Measurements from ENCODE around the gene ITGAX. TPM values are rescaled to one million over a fixed set of nuclear protein-coding genes. Genes with fewer than 3 reads are reported as not detected.

The ITGAX gene
- total and polyA plus RNA-seq, 2 experiments from 2014 or later = not detected

DNA sequence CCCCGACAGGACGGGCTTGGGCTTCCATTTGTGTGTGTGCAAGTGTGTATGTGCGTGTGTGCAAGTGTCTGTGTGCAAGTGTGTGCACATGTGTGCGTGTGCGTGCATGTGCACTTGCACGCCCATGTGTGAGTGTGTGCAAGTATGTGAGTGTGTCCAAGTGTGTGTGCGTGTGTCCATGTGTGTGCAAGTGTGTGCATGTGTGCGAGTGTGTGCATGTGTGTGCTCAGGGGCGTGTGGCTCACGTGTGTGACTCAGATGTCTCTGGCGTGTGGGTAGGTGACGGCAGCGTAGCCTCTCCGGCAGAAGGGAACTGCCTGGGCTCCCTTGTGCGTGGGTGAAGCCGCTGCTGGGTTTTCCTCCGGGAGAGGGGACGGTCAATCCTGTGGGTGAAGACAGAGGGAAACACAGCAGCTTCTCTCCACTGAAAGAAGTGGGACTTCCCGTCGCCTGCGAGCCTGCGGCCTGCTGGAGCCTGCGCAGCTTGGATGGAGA lies 23.1 kb upstream of the ITGAX start:
- peak overlapping the region; percentile 75 for H3K4me2 ChIP-seq
- H3F3A ChIP-seq (replicated peaks; ENCODE audit: low read depth) = no peaks in the 10 kb centered on the region
- no peak overlapping the region for H3K27ac Mint-ChIP-seq
- no peaks in the 10 kb centered on the region for H3K36me3 ChIP-seq (ENCODE audit: insufficient read depth)
- H4K20me1 ChIP-seq (replicated peaks; ENCODE audit: insufficient read depth) = no peaks in the 10 kb centered on the region
- no peak overlapping the region for H3K27ac ChIP-seq (ENCODE audit: low read depth)
- ATAC-seq (no peak), DNase-seq (ENCODE audit: low spot score) (no peak)
- TF ChIP-seq ZNF331 (CRISPR knock-in tag; IDR thresholded peaks at IDR 0.05; ENCODE audit: low read depth) = no peak
- no peak for TF ChIP-seq CREB1 (CRISPR knock-in tag; IDR thresholded peaks at IDR 0.05; ENCODE audit: low read depth)
- no peak for TF ChIP-seq ETS1 (IDR thresholded peaks at IDR 0.05)
- TF ChIP-seq ZNF114 (CRISPR knock-in tag; IDR thresholded peaks at IDR 0.05) = no peak
- no peak for TF ChIP-seq NANOG (IDR thresholded peaks at IDR 0.05; ENCODE audit: borderline replicate concordance)
- TF ChIP-seq, protein P1, sequence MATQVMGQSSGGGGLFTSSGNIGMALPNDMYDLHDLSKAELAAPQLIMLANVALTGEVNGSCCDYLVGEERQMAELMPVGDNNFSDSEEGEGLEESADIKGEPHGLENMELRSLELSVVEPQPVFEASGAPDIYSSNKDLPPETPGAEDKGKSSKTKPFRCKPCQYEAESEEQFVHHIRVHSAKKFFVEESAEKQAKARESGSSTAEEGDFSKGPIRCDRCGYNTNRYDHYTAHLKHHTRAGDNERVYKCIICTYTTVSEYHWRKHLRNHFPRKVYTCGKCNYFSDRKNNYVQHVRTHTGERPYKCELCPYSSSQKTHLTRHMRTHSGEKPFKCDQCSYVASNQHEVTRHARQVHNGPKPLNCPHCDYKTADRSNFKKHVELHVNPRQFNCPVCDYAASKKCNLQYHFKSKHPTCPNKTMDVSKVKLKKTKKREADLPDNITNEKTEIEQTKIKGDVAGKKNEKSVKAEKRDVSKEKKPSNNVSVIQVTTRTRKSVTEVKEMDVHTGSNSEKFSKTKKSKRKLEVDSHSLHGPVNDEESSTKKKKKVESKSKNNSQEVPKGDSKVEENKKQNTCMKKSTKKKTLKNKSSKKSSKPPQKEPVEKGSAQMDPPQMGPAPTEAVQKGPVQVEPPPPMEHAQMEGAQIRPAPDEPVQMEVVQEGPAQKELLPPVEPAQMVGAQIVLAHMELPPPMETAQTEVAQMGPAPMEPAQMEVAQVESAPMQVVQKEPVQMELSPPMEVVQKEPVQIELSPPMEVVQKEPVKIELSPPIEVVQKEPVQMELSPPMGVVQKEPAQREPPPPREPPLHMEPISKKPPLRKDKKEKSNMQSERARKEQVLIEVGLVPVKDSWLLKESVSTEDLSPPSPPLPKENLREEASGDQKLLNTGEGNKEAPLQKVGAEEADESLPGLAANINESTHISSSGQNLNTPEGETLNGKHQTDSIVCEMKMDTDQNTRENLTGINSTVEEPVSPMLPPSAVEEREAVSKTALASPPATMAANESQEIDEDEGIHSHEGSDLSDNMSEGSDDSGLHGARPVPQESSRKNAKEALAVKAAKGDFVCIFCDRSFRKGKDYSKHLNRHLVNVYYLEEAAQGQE (IDR thresholded peaks at IDR 0.05; ENCODE audit: unreplicated experiment) = no peak
- TF ChIP-seq EZH2 (IDR thresholded peaks at IDR 0.05; ENCODE audit: low read depth, unreplicated experiment) = no peak
- TF ChIP-seq, protein P2, sequence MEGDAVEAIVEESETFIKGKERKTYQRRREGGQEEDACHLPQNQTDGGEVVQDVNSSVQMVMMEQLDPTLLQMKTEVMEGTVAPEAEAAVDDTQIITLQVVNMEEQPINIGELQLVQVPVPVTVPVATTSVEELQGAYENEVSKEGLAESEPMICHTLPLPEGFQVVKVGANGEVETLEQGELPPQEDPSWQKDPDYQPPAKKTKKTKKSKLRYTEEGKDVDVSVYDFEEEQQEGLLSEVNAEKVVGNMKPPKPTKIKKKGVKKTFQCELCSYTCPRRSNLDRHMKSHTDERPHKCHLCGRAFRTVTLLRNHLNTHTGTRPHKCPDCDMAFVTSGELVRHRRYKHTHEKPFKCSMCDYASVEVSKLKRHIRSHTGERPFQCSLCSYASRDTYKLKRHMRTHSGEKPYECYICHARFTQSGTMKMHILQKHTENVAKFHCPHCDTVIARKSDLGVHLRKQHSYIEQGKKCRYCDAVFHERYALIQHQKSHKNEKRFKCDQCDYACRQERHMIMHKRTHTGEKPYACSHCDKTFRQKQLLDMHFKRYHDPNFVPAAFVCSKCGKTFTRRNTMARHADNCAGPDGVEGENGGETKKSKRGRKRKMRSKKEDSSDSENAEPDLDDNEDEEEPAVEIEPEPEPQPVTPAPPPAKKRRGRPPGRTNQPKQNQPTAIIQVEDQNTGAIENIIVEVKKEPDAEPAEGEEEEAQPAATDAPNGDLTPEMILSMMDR (conservative IDR thresholded peaks at IDR 0.05; ENCODE audit: low read depth in 2 of 2) = no peak
- TF ChIP-seq EZH2phosphoT487 (IDR thresholded peaks at IDR 0.05; ENCODE audit: unreplicated experiment) = no peak
- TF ChIP-seq, protein P3, sequence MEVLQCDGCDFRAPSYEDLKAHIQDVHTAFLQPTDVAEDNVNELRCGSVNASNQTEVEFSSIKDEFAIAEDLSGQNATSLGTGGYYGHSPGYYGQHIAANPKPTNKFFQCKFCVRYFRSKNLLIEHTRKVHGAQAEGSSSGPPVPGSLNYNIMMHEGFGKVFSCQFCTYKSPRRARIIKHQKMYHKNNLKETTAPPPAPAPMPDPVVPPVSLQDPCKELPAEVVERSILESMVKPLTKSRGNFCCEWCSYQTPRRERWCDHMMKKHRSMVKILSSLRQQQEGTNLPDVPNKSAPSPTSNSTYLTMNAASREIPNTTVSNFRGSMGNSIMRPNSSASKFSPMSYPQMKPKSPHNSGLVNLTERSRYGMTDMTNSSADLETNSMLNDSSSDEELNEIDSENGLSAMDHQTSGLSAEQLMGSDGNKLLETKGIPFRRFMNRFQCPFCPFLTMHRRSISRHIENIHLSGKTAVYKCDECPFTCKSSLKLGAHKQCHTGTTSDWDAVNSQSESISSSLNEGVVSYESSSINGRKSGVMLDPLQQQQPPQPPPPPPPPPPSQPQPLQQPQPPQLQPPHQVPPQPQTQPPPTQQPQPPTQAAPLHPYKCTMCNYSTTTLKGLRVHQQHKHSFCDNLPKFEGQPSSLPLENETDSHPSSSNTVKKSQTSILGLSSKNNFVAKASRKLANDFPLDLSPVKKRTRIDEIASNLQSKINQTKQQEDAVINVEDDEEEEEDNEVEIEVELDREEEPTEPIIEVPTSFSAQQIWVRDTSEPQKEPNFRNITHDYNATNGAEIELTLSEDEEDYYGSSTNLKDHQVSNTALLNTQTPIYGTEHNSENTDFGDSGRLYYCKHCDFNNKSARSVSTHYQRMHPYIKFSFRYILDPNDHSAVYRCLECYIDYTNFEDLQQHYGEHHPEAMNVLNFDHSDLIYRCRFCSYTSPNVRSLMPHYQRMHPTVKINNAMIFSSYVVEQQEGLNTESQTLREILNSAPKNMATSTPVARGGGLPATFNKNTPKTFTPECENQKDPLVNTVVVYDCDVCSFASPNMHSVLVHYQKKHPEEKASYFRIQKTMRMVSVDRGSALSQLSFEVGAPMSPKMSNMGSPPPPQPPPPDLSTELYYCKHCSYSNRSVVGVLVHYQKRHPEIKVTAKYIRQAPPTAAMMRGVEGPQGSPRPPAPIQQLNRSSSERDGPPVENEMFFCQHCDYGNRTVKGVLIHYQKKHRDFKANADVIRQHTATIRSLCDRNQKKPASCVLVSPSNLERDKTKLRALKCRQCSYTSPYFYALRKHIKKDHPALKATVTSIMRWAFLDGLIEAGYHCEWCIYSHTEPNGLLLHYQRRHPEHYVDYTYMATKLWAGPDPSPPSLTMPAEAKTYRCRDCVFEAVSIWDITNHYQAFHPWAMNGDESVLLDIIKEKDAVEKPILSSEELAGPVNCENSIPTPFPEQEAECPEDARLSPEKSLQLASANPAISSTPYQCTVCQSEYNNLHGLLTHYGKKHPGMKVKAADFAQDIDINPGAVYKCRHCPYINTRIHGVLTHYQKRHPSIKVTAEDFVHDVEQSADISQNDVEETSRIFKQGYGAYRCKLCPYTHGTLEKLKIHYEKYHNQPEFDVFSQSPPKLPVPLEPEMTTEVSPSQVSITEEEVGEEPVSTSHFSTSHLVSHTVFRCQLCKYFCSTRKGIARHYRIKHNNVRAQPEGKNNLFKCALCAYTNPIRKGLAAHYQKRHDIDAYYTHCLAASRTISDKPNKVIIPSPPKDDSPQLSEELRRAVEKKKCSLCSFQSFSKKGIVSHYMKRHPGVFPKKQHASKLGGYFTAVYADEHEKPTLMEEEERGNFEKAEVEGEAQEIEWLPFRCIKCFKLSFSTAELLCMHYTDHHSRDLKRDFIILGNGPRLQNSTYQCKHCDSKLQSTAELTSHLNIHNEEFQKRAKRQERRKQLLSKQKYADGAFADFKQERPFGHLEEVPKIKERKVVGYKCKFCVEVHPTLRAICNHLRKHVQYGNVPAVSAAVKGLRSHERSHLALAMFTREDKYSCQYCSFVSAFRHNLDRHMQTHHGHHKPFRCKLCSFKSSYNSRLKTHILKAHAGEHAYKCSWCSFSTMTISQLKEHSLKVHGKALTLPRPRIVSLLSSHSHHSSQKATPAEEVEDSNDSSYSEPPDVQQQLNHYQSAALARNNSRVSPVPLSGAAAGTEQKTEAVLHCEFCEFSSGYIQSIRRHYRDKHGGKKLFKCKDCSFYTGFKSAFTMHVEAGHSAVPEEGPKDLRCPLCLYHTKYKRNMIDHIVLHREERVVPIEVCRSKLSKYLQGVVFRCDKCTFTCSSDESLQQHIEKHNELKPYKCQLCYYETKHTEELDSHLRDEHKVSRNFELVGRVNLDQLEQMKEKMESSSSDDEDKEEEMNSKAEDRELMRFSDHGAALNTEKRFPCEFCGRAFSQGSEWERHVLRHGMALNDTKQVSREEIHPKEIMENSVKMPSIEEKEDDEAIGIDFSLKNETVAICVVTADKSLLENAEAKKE (CRISPR knock-in tag; IDR thresholded peaks at IDR 0.05) = no peak
- no peak for TF ChIP-seq STAT1 (IDR thresholded peaks at IDR 0.05; ENCODE audit: unreplicated experiment)
- TF ChIP-seq POLR2AphosphoS5 (IDR thresholded peaks at IDR 0.05; ENCODE audit: low read depth) = no peak
- no peak for TF ChIP-seq JUNB (IDR thresholded peaks at IDR 0.05; ENCODE audit: unreplicated experiment)
- H2AFZ ChIP-seq = no peak overlapping the region
- peaks cover 26% of the 10 kb centered on the region for H3K4me1 Mint-ChIP-seq
- H3K9me3 Mint-ChIP-seq = peaks cover 8% of the 10 kb centered on the region; the same call in 2 of the 3 replicates
- H3K27me3 Mint-ChIP-seq (ENCODE audit: insufficient read depth, low read depth, poor library complexity) = peaks cover 36% of the 10 kb centered on the region
- H3K9me2 ChIP-seq (ENCODE audit: insufficient read depth) = no peaks in the 10 kb centered on the region
- H3K36me3 Mint-ChIP-seq (ENCODE audit: low read depth) = peaks cover 3% of the 10 kb centered on the region; the same call in 1 of the 3 replicates
- peaks cover 39% of the 10 kb centered on the region for H3K27me3 ChIP-seq (ENCODE audit: insufficient read depth)
- peak overlapping the region; percentile 54 for H3K4me3 ChIP-seq
- H3K79me2 ChIP-seq (replicated peaks; ENCODE audit: insufficient read depth) = no peaks in the 10 kb centered on the region
- peaks cover 12% of the 10 kb centered on the region for H3K4me1 ChIP-seq (ENCODE audit: insufficient read depth)
- H3K4me3 Mint-ChIP-seq = peak overlapping the region; percentile 69

Measured in GM23338 (cell line).